Lower leg skin (tissue), 4 donors: ENCODE measurements around the gene HDAC4. TPM values are rescaled to one million over a fixed set of nuclear protein-coding genes. Genes with fewer than 3 reads are reported as not detected.

Experiments
- DNase-seq, 2 donors: peaks; one replicate each; pipeline ENCODE4 v3.0.0-alpha.2; 2019; ENCODE audit warnings: low spot score in 2 of 2
- H3K4me3 ChIP-seq: fragments of 200-600 bp; sonication (generic); 2 replicates; pipeline ENCODE4 v1.5.1; 2017; ENCODE audit warnings: mild to moderate bottlenecking, low read depth; ENCODE audit not compliant: poor library complexity, severe bottlenecking
- POLR2A ChIP-seq, 2 donors: fragments of 450-650 bp; IDR thresholded peaks; one replicate each; pipeline ENCODE4 v1.6.1; 2016 to 2017; ENCODE audit warnings: antibody characterized with exemption in 2 of 2, mild to moderate bottlenecking in 1 of 2, moderate library complexity in 1 of 2
- WGBS, 2 donors: methylation state at CpG; one replicate each; pipeline ENCODE4 v1.1.5; 2018; 5-methylcytosine and 5-hydroxymethylcytosine counted together
- intact Hi-C: fragments of 100-400 bp; cut with DNase I; formaldehyde crosslinking; loops from one replicate; pipeline ENCODE4 v1.15.0; 2023; ENCODE audit warnings: low total_unique reads
- total RNA-seq, 4 donors: library from RNA; depleted of rRNA; stranded (reverse); fragments of >200 nt; gene quantifications; one replicate each; pipeline ENCODE4 v1.1.0, GENCODE V29; 2016
- TF ChIP-seq, protein P1 (sequence below), 3 donors: fragments of 450-650 bp; IDR thresholded peaks; one replicate each; pipeline ENCODE4 v1.5.1; 2016; ENCODE audit warnings: antibody characterized with exemption in 3 of 3, mild to moderate bottlenecking in 3 of 3, moderate library complexity in 2 of 3

HDAC4 gene
- total RNA-seq, 4 donors from 2014 or later, result 27.4 to 85.5 (median 57.9) TPM

DNA sequence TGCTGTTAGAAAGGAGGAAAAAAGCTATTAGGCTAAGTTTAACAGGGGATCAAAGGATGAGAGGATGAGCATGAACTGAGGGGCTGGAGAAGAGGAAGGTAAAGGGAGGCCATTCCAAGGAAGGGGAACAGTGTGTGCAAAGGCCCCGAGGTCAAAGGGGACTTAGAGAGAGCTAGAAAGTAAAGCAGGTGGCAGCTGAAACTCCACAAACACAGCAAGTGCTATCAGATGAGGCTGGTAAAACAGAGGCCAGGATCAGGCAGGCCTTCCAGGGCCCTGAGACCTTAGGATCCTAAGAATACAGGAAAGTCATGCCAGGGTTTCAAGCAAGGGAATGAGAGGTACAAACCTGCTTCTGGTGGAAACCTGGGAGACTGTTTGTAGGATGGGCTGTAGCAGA lies 5.8 kb downstream of the HDAC4 start:
- TF ChIP-seq POLR2A (IDR thresholded peaks at IDR 0.05), result no peak
- TF ChIP-seq, protein P1, sequence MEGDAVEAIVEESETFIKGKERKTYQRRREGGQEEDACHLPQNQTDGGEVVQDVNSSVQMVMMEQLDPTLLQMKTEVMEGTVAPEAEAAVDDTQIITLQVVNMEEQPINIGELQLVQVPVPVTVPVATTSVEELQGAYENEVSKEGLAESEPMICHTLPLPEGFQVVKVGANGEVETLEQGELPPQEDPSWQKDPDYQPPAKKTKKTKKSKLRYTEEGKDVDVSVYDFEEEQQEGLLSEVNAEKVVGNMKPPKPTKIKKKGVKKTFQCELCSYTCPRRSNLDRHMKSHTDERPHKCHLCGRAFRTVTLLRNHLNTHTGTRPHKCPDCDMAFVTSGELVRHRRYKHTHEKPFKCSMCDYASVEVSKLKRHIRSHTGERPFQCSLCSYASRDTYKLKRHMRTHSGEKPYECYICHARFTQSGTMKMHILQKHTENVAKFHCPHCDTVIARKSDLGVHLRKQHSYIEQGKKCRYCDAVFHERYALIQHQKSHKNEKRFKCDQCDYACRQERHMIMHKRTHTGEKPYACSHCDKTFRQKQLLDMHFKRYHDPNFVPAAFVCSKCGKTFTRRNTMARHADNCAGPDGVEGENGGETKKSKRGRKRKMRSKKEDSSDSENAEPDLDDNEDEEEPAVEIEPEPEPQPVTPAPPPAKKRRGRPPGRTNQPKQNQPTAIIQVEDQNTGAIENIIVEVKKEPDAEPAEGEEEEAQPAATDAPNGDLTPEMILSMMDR (IDR thresholded peaks at IDR 0.05), result no peak
- H3K4me3 ChIP-seq, result no peak overlapping the region
- intact Hi-C loops, result no loop called here
- WGBS, 2 donors, result 87 to 93% methylated on average over 1 of the region's 1 CpG
- peak in 1 of 2 donors; percentile 46 for DNase-seq

GRCh38 chr2:239394346-239394945 lies 6.4 kb downstream of the HDAC4 start:
- 83 to 87% methylated on average over 11 of the region's 11 CpGs for WGBS, 2 donors
- TF ChIP-seq, protein P1 (IDR thresholded peaks at IDR 0.05), result no peak
- no peak for TF ChIP-seq POLR2A (IDR thresholded peaks at IDR 0.05)
- intact Hi-C loops, result no loop called here
- peak in 1 of 2 donors; percentile 69 for DNase-seq
- no peak overlapping the region for H3K4me3 ChIP-seq

GRCh38 chr2:239393941-239394340 lies 6.9 kb downstream of the HDAC4 start:
- DNase-seq, result no peak
- intact Hi-C loops, result no loop called here

DNA sequence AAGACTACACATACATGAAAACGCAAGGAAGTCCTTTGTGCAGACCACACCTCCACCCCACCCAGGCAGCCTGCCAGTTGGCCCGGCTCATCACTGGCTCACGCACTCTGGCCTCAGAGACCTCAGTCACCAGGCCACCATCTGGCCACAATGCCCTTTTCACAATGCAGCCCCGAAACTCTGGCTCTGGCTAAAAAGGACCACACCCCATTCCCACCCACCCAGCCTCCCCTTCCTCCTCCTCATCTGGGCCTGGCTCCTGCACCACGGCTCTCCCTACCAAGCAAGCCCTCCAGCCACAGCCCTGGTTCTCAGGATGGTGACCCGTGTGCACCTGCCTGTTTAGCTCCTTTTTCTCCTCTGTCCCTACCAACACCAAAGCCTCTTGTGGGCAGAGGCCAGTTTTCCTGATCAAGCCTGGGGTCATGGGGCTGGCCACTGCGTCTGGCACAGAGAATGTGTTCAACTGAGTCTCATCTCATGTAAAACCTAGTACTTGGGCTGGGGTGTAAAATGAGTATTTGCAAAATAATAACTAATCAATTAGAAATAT lies 7.4 kb downstream of the HDAC4 start:
- no peak for TF ChIP-seq POLR2A (IDR thresholded peaks at IDR 0.05)
- TF ChIP-seq, protein P1 (IDR thresholded peaks at IDR 0.05), result no peak
- 33 to 52% methylated on average over 7 of the region's 7 CpGs for WGBS, 2 donors
- no peak overlapping the region for H3K4me3 ChIP-seq
- peak in 1 of 2 donors; percentile 87 for DNase-seq
- intact Hi-C loops, result no loop called here

More at GRCh38 chr2:239393941-239394340, 6.9 kb downstream of the HDAC4 start:
- TF ChIP-seq POLR2A (IDR thresholded peaks at IDR 0.05), result no peak
- TF ChIP-seq, protein P1 (IDR thresholded peaks at IDR 0.05), result no peak
- WGBS, 2 donors, result 67 to 71% methylated on average over 3 of the region's 3 CpGs
- H3K4me3 ChIP-seq, result no peak overlapping the region

DNA sequence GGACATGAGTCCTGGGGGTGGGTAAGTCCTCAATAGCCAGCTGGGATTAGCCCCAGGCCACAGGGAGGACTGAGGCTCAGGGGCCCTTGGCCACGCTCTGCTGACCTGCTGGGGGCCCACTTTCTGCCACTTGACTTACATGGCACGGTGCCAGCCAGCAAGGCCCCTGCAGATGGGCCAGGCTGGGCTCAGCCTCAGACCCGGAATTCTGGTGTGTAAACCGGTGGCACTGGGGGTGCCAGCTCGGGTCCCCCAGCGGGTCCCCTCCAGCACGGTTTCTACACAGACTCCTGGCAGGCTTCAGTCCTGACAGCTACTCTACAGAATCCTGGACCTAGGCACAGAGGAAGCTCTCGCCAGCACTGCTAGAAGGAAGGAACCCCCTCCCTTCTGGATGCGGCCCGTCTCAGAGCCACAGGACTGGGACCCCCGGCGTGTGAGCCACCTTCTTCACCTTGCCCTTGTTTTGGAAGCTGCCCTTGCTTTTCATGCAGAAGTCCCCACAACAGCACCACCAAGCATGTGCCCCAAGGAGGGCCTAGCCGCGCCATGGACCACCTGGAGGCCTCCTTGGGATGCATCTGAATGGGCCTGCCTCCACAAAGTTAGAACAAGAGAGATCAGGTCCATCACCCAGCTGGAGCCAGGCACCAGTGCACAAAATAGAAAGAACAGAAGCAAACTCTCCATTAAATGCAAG lies 8.0 kb downstream of the HDAC4 start:
- WGBS, 2 donors, result 90 to 92% methylated on average over 14 of the region's 14 CpGs
- DNase-seq, result no peak
- H3K4me3 ChIP-seq, result no peak overlapping the region
- intact Hi-C loops, result no loop called here
- TF ChIP-seq POLR2A (IDR thresholded peaks at IDR 0.05), result no peak
- TF ChIP-seq, protein P1 (IDR thresholded peaks at IDR 0.05), result no peak
